SK-N-SH (cell line): ENCODE results near the gene SHROOM3. TPM values are rescaled to one million over a fixed set of nuclear protein-coding genes. Genes with fewer than 3 reads are reported as not detected.
A peak's percentile ranks its signal among the peaks of the same experiment; 100 is the strongest.

Source experiments
- CTCF ChIA-PET: fragments of 300-600, 350-600 bp; formaldehyde crosslinking; extraction: SDS; loops from one replicate; lab custom pipeline; 2021; lab: Yijun Ruan, JAX
- POLR2A ChIA-PET: fragments of 350-600 bp; sonication (Branson Sonifier 250); formaldehyde crosslinking; extraction: SDS; loops from one replicate; lab custom pipeline; 2020; ENCODE audit warnings: antibody characterized with exemption, inconsistent platforms; lab: Yijun Ruan, JAX
- DNase-seq: peaks from one replicate; pipeline ENCODE4 v3.0.0; 2012
- H2AFZ ChIP-seq: fragments of 200-600 bp; sonication (generic); 2 replicates; pipeline ENCODE4 v1.8.1; 2016; ENCODE audit warnings: antibody characterized with exemption, mild to moderate bottlenecking, low read depth
- H3F3A ChIP-seq: fragments of 200-600 bp; sonication (generic); replicated peaks from 2 replicates; pipeline ENCODE3; 2016; ENCODE audit warnings: antibody characterized with exemption, mild to moderate bottlenecking; ENCODE audit not compliant: insufficient read depth
- H3K27ac ChIP-seq, 2 experiments: fragments of 200-500 bp in 1 of 2; fragments of 200-600 bp in 1 of 2; sonication (Bioruptor generic) in 1 of 2; sonication (generic), shearing (Covaris generic) in 1 of 2; 2 replicates each; pipeline versions ENCODE4 v1.5.1 to v1.6.1; 2014 to 2016; ENCODE audit warnings: low read depth in 2 of 2, inconsistent platforms in 1 of 2, low read length in 1 of 2, mild to moderate bottlenecking in 1 of 2, mixed read lengths in 1 of 2
- H3K27me3 ChIP-seq: fragments of 200-600 bp; sonication (generic), shearing (Covaris generic); 2 replicates; pipeline ENCODE4 v1.6.1; 2016; ENCODE audit warnings: mixed run types; ENCODE audit not compliant: insufficient read depth
- H3K36me3 ChIP-seq, 2 experiments: fragments of 200-500 bp in 1 of 2; fragments of 200-600 bp in 1 of 2; sonication (Bioruptor generic) in 1 of 2; sonication (generic) in 1 of 2; replicated peaks in 1 of 2; 2 replicates each; pipeline versions ENCODE3 to v1.5.1; 2014 to 2016; ENCODE audit warnings: low read length in 1 of 2, mild to moderate bottlenecking in 1 of 2; ENCODE audit not compliant: insufficient read depth in 2 of 2, control insufficient read depth in 1 of 2
- H3K4me1 ChIP-seq, 2 experiments: fragments of 200-500 bp in 1 of 2; fragments of 200-600 bp in 1 of 2; sonication (Bioruptor generic) in 1 of 2; sonication (generic), shearing (Covaris generic) in 1 of 2; 2 replicates each; pipeline versions ENCODE4 v1.5.1 to v1.6.1; 2014 to 2016; ENCODE audit warnings: low read depth in 1 of 2, low read length in 1 of 2, mixed run types in 1 of 2; ENCODE audit not compliant: insufficient read depth in 2 of 2, control insufficient read depth in 1 of 2
- H3K4me2 ChIP-seq: fragments of 200-600 bp; sonication (generic), shearing (Covaris generic); 2 replicates; pipeline ENCODE4 v1.6.1; 2017; ENCODE audit warnings: mixed run types
- H3K4me3 ChIP-seq, 2 experiments: fragments of 200-500 bp in 1 of 2; fragments of 200-600 bp in 1 of 2; sonication (Bioruptor generic) in 1 of 2; sonication (generic), shearing (Covaris generic) in 1 of 2; 2 replicates each; pipeline versions ENCODE4 v1.5.1 to v1.8.1; 2014 to 2016; ENCODE audit warnings: low read depth in 2 of 2, inconsistent platforms in 1 of 2, low read length in 1 of 2, mild to moderate bottlenecking in 1 of 2, mixed read lengths in 1 of 2, moderate library complexity in 1 of 2
- H3K79me2 ChIP-seq: fragments of 200-600 bp; sonication (generic); 2 replicates; pipeline ENCODE4 v1.8.1; 2017; ENCODE audit warnings: mild to moderate bottlenecking; ENCODE audit not compliant: insufficient read depth
- H3K9ac ChIP-seq: fragments of 200-600 bp; sonication (generic); 2 replicates; pipeline ENCODE4 v1.6.1; 2017; ENCODE audit warnings: mixed run types
- H3K9me2 ChIP-seq: fragments of 200-600 bp; sonication (generic); 2 replicates; pipeline ENCODE4 v1.6.1; 2017; ENCODE audit warnings: mixed run types
- H3K9me3 ChIP-seq: fragments of 200-600 bp; sonication (generic); 2 replicates; pipeline ENCODE4 v1.6.1; 2017; ENCODE audit warnings: mixed run types, mild to moderate bottlenecking, moderate library complexity
- H4K20me1 ChIP-seq: fragments of 200-600 bp; sonication (generic); 2 replicates; pipeline ENCODE4 v1.6.1; 2017; ENCODE audit warnings: mild to moderate bottlenecking, mixed run types; ENCODE audit not compliant: insufficient read depth
- CHD2 ChIP-seq: fragments of 150-350 bp; IDR thresholded peaks from 2 replicates; pipeline ENCODE4 v1.6.1; 2018; ENCODE audit warnings: low read length; ENCODE audit not compliant: partially characterized antibody
- ELF1 ChIP-seq: IDR thresholded peaks from 2 replicates; pipeline ENCODE4 v1.4.0; 2012
- EP300 ChIP-seq, 2 experiments: IDR thresholded peaks; 2 replicates each; pipeline versions ENCODE4 v1.4.0 to v1.6.1; 2012; ENCODE audit warnings: borderline replicate concordance in 1 of 2, low read depth in 1 of 2, low read length in 1 of 2
- FOXJ3 ChIP-seq: sonication (generic); formaldehyde crosslinking; IDR thresholded peaks from 2 replicates; pipeline ENCODE4 v1.5.1; 2020; ENCODE audit warnings: mild to moderate bottlenecking, missing genetic modification reagents
- MEF2A ChIP-seq: IDR thresholded peaks from 2 replicates; pipeline ENCODE4 v1.4.0; 2012; ENCODE audit warnings: low read depth, borderline replicate concordance
- NFIC ChIP-seq: IDR thresholded peaks from 2 replicates; pipeline ENCODE4 v1.4.0; 2012; ENCODE audit warnings: borderline replicate concordance
- POLR2AphosphoS5 ChIP-seq: IDR thresholded peaks from 2 replicates; pipeline ENCODE4 v1.6.1; 2012; ENCODE audit warnings: low read depth, low read length
- RAD21 ChIP-seq: IDR thresholded peaks from 2 replicates; pipeline ENCODE4 v1.6.1; 2012; ENCODE audit warnings: mild to moderate bottlenecking, low read length
- RXRA ChIP-seq: IDR thresholded peaks from 2 replicates; pipeline ENCODE4 v1.4.0; 2012; ENCODE audit warnings: low read depth, mild to moderate bottlenecking, borderline replicate concordance
- TCF12 ChIP-seq: IDR thresholded peaks from 2 replicates; pipeline ENCODE4 v1.4.0; 2012
- TEAD4 ChIP-seq: IDR thresholded peaks from 2 replicates; pipeline ENCODE4 v1.4.0; 2012; ENCODE audit warnings: mild to moderate bottlenecking, borderline replicate concordance; ENCODE audit not compliant: insufficient read depth
- ZBTB33 ChIP-seq: IDR thresholded peaks from 2 replicates; pipeline ENCODE4 v1.4.0; 2012; ENCODE audit warnings: low read depth, borderline replicate concordance
- WGBS: methylation state at CpG from one replicate; pipeline ENCODE4 v1.1.6; 2017; ENCODE audit warnings: low lambda C conversion rate; 5-methylcytosine and 5-hydroxymethylcytosine counted together
- polyA plus RNA-seq, 3 experiments: library from polyadenylated mRNA; depleted of rRNA; stranded (reverse); fragments of >200 nt; gene quantifications; 2 replicates each; pipeline ENCODE4 v1.2.3, GENCODE V29; 2012
- TF ChIP-seq, protein P1 (sequence below): fragments of 200-600 bp; sonication (generic); IDR thresholded peaks from 2 replicates; pipeline ENCODE4 v1.6.1; 2017; ENCODE audit warnings: antibody characterized with exemption, mild to moderate bottlenecking, moderate library complexity
- TF ChIP-seq, protein P2 (sequence below): IDR thresholded peaks from 2 replicates; pipeline ENCODE4 v1.4.0; 2012; ENCODE audit warnings: low read depth, borderline replicate concordance

The SHROOM3 gene
- polyA plus RNA-seq, 1 of the 3 experiments (the other 2 are of a cell fraction), result 4.3 TPM

- H4K20me1 ChIP-seq, result no peaks in the 10 kb centered on the region
- peaks cover 39 to 63% of the 10 kb centered on the region in 2 experiments for H3K36me3 ChIP-seq
- peaks cover 0 to 30% of the 10 kb centered on the region in 2 experiments; a peak in 1 of 4 replicates for H3K4me1 ChIP-seq
- no peak for DNase-seq
- H3K4me2 ChIP-seq, result peak overlapping the region; percentile 58
- peak overlapping the region; percentile 82; the same call in 1 of the 2 replicates for H3K9ac ChIP-seq
- WGBS, result 94% methylated on average over 2 of the region's 2 CpGs
- H3F3A ChIP-seq, result peaks cover 16% of the 10 kb centered on the region
- no peaks in the 10 kb centered on the region for H3K27me3 ChIP-seq
- peak overlapping the region in 1 of 2 experiments; percentile 97; a peak in 2 of 4 replicates for H3K27ac ChIP-seq
- H3K9me2 ChIP-seq, result no peaks in the 10 kb centered on the region
- H2AFZ ChIP-seq, result no peak overlapping the region
- CTCF ChIA-PET, result no interaction called here
- no peak for TF ChIP-seq NFIC
- no peak for TF ChIP-seq ZBTB33
- TF ChIP-seq POLR2AphosphoS5, result no peak
- TF ChIP-seq, protein P1, sequence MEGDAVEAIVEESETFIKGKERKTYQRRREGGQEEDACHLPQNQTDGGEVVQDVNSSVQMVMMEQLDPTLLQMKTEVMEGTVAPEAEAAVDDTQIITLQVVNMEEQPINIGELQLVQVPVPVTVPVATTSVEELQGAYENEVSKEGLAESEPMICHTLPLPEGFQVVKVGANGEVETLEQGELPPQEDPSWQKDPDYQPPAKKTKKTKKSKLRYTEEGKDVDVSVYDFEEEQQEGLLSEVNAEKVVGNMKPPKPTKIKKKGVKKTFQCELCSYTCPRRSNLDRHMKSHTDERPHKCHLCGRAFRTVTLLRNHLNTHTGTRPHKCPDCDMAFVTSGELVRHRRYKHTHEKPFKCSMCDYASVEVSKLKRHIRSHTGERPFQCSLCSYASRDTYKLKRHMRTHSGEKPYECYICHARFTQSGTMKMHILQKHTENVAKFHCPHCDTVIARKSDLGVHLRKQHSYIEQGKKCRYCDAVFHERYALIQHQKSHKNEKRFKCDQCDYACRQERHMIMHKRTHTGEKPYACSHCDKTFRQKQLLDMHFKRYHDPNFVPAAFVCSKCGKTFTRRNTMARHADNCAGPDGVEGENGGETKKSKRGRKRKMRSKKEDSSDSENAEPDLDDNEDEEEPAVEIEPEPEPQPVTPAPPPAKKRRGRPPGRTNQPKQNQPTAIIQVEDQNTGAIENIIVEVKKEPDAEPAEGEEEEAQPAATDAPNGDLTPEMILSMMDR, result peak; percentile 36
- TF ChIP-seq, all 33 proteins: peak for 1
- POLR2A ChIA-PET, result no interaction called here
- peaks cover 21% of the 10 kb centered on the region; the same call in 1 of the 2 replicates for H3K79me2 ChIP-seq
- H3K9me3 ChIP-seq, result peaks cover 12% of the 10 kb centered on the region; the same call in 1 of the 2 replicates
- H3K4me3 ChIP-seq, result no peak overlapping the region
These were observed 349.2 kb downstream of the SHROOM3 start for GRCh38 chr4:76784237-76784636.

- no peak overlapping the region for H3K9ac ChIP-seq
- peaks cover 16% of the 10 kb centered on the region; the same call in 1 of the 2 replicates for H3K79me2 ChIP-seq
- H4K20me1 ChIP-seq, result no peaks in the 10 kb centered on the region
- ChIA-PET POLR2A (no interaction called here), CTCF (interaction anchor here (1.7 kb wide), 1 partner anchor 28 kb away, joined by 3 read pairs; no protein-coding TSS in a partner anchor)
- H3K4me2 ChIP-seq, result no peak overlapping the region
- H3K4me3 ChIP-seq, result no peak overlapping the region
- no peaks in the 10 kb centered on the region for H3K9me2 ChIP-seq
- 33% methylated on average over 1 of the region's 1 CpG for WGBS
- peaks cover 13 to 40% of the 10 kb centered on the region in 2 experiments for H3K36me3 ChIP-seq
- H3K4me1 ChIP-seq, result peaks cover 0 to 9% of the 10 kb centered on the region in 2 experiments; a peak in 1 of 4 replicates
- no peak for TF ChIP-seq POLR2AphosphoS5
- no peak for TF ChIP-seq ELF1
- no peak for TF ChIP-seq CHD2
- TF ChIP-seq, protein P2, sequence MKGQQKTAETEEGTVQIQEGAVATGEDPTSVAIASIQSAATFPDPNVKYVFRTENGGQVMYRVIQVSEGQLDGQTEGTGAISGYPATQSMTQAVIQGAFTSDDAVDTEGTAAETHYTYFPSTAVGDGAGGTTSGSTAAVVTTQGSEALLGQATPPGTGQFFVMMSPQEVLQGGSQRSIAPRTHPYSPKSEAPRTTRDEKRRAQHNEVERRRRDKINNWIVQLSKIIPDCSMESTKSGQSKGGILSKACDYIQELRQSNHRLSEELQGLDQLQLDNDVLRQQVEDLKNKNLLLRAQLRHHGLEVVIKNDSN, result no peak
- no peak for TF ChIP-seq RAD21
- TF ChIP-seq MEF2A, result no peak
- no peak for TF ChIP-seq RXRA
- no peak for TF ChIP-seq TCF12
- no peak for TF ChIP-seq EP300 (IDR thresholded peaks at IDR 0.05; ENCODE audit: borderline replicate concordance in 1 of 2, low read depth in 1 of 2, low read length in 1 of 2)
- TF ChIP-seq FOXJ3 (CRISPR knock-in tag), result no peak
- TF ChIP-seq TEAD4, result no peak
- DNase-seq, result no peak
- H3K9me3 ChIP-seq, result peaks cover 12% of the 10 kb centered on the region; the same call in 1 of the 2 replicates
- H3K27ac ChIP-seq, result no peak overlapping the region
- no peak overlapping the region for H2AFZ ChIP-seq
- no peaks in the 10 kb centered on the region for H3K27me3 ChIP-seq
- H3F3A ChIP-seq, result peaks cover 14% of the 10 kb centered on the region
These were observed 352.9 kb downstream of the SHROOM3 start for GRCh38 chr4:76787898-76788297.
